Stimulated activated memory B cell treated with anti-CD40 and anti-IgM and Interleukin-4, amounts not matched to agents 10 μg/mL and 1 μg/mL and 100 μg/mL, for 72 hours (primary cell): Measurements from ENCODE around the gene TMPRSS11F.

Experiments
- ATAC-seq: fragments of 150-1000 bp; cut with Tn5 transposase; 2 replicates; pipeline ENCODE4 v1.10.0; 2021
- H3K27ac Mint-ChIP-seq: one replicate; pipeline ENCODE4 v1.8.0; 2022; ENCODE audit warnings: mild to moderate bottlenecking, mixed read lengths
- H3K27me3 Mint-ChIP-seq: one replicate; pipeline ENCODE4 v1.8.0; 2022; ENCODE audit warnings: mixed read lengths
- H3K36me3 Mint-ChIP-seq: one replicate; pipeline ENCODE4 v1.8.0; 2022; ENCODE audit warnings: mixed read lengths
- H3K4me1 Mint-ChIP-seq: one replicate; pipeline ENCODE4 v1.8.0; 2022; ENCODE audit warnings: mixed read lengths
- H3K4me3 Mint-ChIP-seq: one replicate; pipeline ENCODE4 v1.8.0; 2022; ENCODE audit warnings: mild to moderate bottlenecking, moderate library complexity, mixed read lengths
- H3K9me3 Mint-ChIP-seq: one replicate; pipeline ENCODE4 v1.8.0; 2022; ENCODE audit warnings: mixed read lengths

Gene TMPRSS11F

DNA sequence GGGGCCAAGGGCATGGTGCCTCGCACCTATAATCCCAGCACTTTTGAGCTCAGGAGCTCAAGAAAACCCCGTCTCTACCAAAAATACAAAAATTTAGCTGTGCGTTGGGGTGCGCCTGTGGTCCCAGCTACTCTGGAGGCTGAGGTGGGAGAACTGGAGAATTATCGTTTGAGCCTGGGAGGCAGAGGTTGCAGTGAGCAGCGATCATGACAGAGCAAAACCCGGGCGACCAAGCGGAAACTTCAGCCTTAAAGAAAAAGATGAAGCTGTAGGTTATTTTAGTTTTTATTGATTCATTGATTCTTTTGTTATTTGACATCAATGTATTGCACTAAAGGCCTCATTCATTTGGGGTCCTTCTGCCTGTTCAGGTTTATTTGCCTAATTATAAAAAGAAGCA, 5.4 kb downstream of the TMPRSS11F start:
- H3K4me1 Mint-ChIP-seq: no peaks in the 10 kb centered on the region
- no peaks in the 10 kb centered on the region for H3K36me3 Mint-ChIP-seq
- no peak overlapping the region for H3K27ac Mint-ChIP-seq
- no peaks in the 10 kb centered on the region for H3K27me3 Mint-ChIP-seq
- no peaks in the 10 kb centered on the region for H3K9me3 Mint-ChIP-seq
- no peak overlapping the region for H3K4me3 Mint-ChIP-seq
- no peak for ATAC-seq

DNA sequence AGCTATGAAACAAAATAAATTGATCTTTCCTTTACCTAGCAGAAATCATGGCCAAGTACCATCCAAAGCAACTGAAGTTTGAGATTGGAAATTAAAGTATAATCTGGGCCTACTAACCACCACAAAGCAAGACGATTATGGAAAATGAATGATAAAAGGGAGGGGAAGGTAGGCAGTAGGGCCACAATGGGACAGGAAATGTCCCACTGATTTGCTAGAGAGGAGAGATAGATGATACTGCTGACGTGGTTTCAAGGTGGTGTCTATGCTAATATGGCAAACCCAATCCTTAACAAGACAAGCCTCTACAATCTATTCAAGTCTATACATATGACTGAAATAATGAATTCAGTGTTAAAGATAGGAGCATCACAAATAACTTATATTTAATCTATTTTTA, 6.1 kb downstream of the TMPRSS11F start:
- no peak overlapping the region for H3K4me3 Mint-ChIP-seq
- ATAC-seq: no peak
- H3K27me3 Mint-ChIP-seq: no peaks in the 10 kb centered on the region
- H3K36me3 Mint-ChIP-seq: no peaks in the 10 kb centered on the region
- H3K27ac Mint-ChIP-seq: no peak overlapping the region
- no peaks in the 10 kb centered on the region for H3K4me1 Mint-ChIP-seq
- H3K9me3 Mint-ChIP-seq: no peaks in the 10 kb centered on the region

DNA sequence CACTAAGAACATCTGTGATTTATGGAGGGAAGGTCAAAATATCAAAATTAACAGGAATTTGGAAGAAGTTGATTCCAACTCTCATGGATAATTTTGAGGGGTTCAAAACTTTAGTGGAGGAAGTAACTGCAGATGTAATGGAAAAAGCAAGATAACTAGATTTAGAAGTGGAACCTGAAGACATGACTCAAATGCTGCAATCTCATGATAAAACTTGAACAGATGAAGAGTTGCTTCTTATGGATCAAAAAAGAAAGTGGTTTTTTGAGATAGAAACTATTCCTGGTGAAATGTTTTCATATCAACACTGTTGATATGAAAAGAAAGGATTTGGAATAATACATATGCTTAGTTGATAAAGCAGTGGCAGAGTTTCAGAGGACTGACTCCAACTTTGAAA, 9.7 kb downstream of the TMPRSS11F start:
- H3K4me3 Mint-ChIP-seq: no peak overlapping the region
- no peak overlapping the region for H3K27ac Mint-ChIP-seq
- no peak for ATAC-seq
- H3K9me3 Mint-ChIP-seq: peaks cover 3% of the 10 kb centered on the region
- H3K4me1 Mint-ChIP-seq: no peaks in the 10 kb centered on the region
- H3K27me3 Mint-ChIP-seq: no peaks in the 10 kb centered on the region
- H3K36me3 Mint-ChIP-seq: no peaks in the 10 kb centered on the region

DNA sequence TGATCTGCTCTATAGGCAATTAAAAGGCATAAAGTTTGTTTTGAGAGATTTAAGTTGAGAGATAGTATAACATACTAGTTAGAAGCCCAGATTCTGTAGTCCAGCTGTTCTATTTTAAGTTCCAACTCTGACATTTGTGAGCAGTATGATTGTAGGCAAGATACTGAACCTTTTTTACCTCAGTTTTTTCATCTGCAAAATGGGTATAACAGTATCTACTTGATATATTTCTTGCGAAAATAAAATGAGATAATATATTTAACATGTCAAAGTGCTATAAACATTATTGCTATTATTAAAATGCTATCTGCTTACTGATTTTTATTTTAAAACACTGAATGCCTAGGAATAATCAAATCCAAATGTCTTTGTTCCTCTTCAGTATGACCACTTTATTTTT, 19.2 kb downstream of the TMPRSS11F start:
- no peaks in the 10 kb centered on the region for H3K9me3 Mint-ChIP-seq
- no peak for ATAC-seq
- H3K36me3 Mint-ChIP-seq: no peaks in the 10 kb centered on the region
- no peak overlapping the region for H3K27ac Mint-ChIP-seq
- H3K27me3 Mint-ChIP-seq: no peaks in the 10 kb centered on the region
- H3K4me3 Mint-ChIP-seq: no peak overlapping the region
- H3K4me1 Mint-ChIP-seq: no peaks in the 10 kb centered on the region

DNA sequence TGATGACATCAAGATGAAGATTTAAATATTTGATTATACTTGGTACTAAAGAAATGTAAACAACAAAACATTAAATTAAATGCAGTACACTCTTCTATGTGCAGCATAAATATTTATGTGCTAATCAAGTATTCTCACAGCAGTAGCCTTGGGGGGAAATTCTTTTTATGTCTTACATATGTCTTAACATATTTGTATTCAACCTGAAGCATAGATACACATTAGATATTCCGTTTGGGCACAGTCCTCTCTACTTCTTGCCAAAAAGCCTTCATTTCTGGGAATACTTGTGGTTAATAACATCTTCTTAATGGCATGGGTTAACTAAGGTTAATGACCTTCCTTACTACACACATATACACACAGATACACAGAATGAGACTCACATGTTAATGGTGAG, 19.8 kb downstream of the TMPRSS11F start:
- H3K27ac Mint-ChIP-seq: no peak overlapping the region
- H3K36me3 Mint-ChIP-seq: no peaks in the 10 kb centered on the region
- no peak overlapping the region for H3K4me3 Mint-ChIP-seq
- no peak for ATAC-seq
- H3K27me3 Mint-ChIP-seq: no peaks in the 10 kb centered on the region
- no peaks in the 10 kb centered on the region for H3K9me3 Mint-ChIP-seq
- H3K4me1 Mint-ChIP-seq: no peaks in the 10 kb centered on the region

DNA sequence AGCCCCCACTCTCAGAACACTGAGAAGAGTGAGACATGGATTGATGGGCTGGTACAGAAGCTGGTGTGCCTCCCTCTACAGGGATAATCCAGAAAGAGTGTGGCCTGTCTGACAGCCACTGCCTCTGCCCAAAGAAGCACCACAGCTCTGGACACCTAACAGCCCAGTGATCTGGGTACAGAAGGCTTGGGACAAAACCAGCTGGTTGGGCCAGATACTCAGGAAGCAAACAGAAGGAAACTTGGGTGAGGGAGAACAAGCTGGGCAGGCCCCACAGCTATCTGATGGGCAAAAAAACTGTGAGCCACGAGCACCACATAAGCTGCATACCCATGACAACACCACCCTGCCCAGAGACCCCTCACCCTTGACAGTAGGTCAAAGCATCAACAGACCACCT, 46.9 kb downstream of the TMPRSS11F start:
- H3K4me3 Mint-ChIP-seq: no peak overlapping the region
- H3K4me1 Mint-ChIP-seq: no peaks in the 10 kb centered on the region
- no peaks in the 10 kb centered on the region for H3K36me3 Mint-ChIP-seq
- no peaks in the 10 kb centered on the region for H3K27me3 Mint-ChIP-seq
- H3K27ac Mint-ChIP-seq: no peak overlapping the region
- H3K9me3 Mint-ChIP-seq: peaks cover 11% of the 10 kb centered on the region
- peak; percentile 31 for ATAC-seq

DNA sequence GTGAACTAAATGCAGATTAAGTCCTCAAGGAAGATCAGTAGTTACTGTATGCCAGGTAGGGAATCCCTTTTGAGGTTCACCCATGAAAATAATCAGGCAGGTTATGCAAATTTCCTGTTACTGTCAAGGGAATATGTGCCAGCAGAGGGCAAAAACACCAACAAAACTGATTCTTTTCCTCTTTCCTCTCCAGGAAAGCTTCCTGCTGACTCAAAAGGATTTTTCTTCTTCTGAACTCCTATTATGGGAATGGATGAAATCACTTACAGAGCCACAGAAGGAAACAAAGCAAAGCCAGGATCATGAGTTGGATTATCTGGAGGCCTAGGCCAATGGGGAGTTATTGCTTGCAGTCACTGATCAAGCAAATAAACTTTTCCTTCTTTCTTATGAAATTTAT, 49.7 kb downstream of the TMPRSS11F start:
- Mint-ChIP-seq H3K27me3 (no peaks in the 10 kb centered on the region), H3K4me1 (no peaks in the 10 kb centered on the region), H3K36me3 (no peaks in the 10 kb centered on the region), H3K27ac (no peak overlapping the region), H3K4me3 (no peak overlapping the region), H3K9me3 (no peaks in the 10 kb centered on the region)
- ATAC-seq: no peak

DNA sequence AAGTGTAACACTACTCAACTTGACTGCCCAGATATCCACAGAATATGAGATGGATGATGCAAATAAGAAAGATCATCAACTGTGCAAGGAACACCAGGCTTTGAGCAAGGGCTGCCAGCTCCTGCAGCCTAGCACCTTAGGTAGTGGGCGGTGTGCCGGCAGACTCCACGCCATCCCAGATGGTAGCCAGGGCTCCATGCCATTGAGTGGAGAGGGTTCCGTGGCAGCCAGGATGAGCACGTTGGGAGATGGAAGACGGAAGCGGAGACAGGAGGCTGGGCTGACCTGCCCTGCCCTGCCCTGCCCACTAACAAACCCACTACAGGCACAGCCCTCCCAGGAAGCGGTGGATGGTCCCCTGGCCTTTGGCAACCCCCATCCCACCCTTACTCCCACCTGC, 51.9 kb downstream of the TMPRSS11F start:
- H3K36me3 Mint-ChIP-seq: no peaks in the 10 kb centered on the region
- no peak overlapping the region for H3K4me3 Mint-ChIP-seq
- peak; percentile 9 for ATAC-seq
- H3K27me3 Mint-ChIP-seq: no peaks in the 10 kb centered on the region
- no peaks in the 10 kb centered on the region for H3K9me3 Mint-ChIP-seq
- H3K4me1 Mint-ChIP-seq: no peaks in the 10 kb centered on the region
- H3K27ac Mint-ChIP-seq: no peak overlapping the region

DNA sequence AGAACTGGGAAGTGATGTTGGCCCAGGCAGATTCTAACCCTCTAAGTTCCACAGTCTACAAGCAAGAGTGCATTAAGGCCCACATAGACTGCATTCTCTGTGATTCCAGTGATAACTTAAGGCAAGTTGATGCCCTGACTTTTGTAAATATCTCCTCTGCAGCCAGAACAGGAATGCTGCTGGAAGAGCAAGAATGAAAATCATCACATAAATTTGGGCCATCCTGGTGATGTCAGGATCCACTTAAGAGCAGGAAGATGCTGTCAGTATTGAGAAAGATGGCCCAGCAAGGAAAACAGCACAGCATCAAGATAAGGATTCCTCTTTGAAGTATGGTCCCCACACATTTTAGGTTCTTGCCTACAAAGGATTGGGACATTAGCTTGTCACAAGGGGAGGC, 52.4 kb downstream of the TMPRSS11F start:
- H3K4me1 Mint-ChIP-seq: no peaks in the 10 kb centered on the region
- H3K27ac Mint-ChIP-seq: no peak overlapping the region
- no peaks in the 10 kb centered on the region for H3K9me3 Mint-ChIP-seq
- H3K4me3 Mint-ChIP-seq: no peak overlapping the region
- no peak for ATAC-seq
- no peaks in the 10 kb centered on the region for H3K36me3 Mint-ChIP-seq
- H3K27me3 Mint-ChIP-seq: no peaks in the 10 kb centered on the region

DNA sequence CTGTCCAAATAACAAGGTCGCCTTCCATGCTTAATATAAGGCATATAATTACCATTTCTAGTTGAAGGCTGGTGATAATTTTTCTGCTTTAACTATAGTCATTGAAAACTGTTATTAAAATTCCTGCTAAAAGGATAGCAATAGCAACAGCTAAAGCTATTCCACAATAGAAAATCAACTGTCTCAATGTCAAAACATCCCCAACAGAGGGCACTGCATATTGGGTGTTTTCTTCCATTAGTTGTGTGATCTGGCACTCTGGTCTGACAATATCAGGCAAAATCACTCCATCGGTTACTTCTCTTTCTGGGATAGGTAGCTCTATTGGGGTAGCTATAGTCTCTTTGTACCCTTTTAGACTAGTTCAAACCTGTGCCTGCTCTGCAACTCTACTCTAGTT, 53.5 kb downstream of the TMPRSS11F start:
- Mint-ChIP-seq H3K27ac (no peak overlapping the region), H3K4me1 (no peaks in the 10 kb centered on the region), H3K27me3 (no peaks in the 10 kb centered on the region), H3K36me3 (no peaks in the 10 kb centered on the region), H3K9me3 (no peaks in the 10 kb centered on the region), H3K4me3 (no peak overlapping the region)
- ATAC-seq: no peak

DNA sequence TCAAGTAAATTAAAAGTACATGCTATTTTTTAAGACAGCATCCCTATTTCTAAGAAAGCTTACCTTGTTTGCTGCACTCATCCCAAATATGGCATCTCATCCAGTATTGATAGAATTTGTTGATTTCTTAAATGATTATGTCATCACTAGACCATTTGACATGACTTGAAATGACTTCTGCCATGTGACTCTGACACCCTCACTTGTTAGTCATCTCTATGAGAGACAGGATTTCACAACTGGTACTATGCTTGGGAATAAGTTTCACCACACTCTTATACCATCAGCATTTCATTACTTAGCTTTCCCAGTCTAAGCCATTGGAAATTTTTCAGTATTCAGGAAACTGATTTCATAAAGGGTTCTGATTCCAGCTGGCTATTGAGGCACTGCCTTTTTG, 55.3 kb downstream of the TMPRSS11F start:
- Mint-ChIP-seq H3K27me3 (no peaks in the 10 kb centered on the region), H3K9me3 (no peaks in the 10 kb centered on the region), H3K27ac (no peak overlapping the region), H3K4me1 (no peaks in the 10 kb centered on the region), H3K4me3 (no peak overlapping the region), H3K36me3 (no peaks in the 10 kb centered on the region)
- no peak for ATAC-seq

DNA sequence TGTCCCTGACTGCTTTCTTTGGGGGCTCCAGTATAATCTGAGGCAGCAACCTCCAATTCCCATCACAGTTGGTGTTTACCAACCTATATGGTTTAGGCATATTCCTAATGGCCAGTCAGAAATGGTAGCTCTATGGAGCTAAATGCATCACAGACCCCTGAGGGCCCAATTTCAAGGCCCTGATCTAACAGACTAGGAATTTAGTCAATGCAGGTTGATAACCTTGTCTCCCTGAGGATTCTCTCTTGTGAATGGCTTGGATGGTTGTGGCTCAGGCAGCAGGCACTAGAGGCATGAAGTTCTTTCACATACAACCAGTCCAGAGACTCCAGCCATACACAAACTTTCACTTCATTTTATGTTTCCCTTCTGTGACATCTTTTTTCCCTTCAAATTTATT, 59.4 kb downstream of the TMPRSS11F start:
- H3K4me3 Mint-ChIP-seq: no peak overlapping the region

DNA sequence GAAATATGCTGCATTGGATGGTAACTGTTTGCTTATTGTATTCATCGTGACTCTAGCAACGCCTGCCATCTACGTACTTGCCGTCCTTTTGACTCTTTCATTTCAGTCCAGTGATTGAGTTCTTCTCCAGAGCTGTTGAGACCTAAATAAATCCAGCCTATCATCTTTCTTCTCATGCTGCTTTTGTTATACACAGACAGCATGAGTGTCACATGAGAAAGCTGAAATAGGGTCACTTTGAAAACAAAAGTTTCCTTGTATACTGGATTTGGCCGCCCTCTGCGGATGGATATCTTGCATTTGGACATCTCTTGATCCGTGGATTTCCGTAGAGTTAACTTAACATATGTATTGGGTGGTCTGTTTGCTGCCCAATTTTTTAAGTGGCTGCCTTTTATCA, 67.2 kb downstream of the TMPRSS11F start:
- Mint-ChIP-seq H3K27ac (no peak overlapping the region), H3K4me1 (no peaks in the 10 kb centered on the region), H3K4me3 (no peak overlapping the region), H3K27me3 (peaks cover 8% of the 10 kb centered on the region), H3K36me3 (no peaks in the 10 kb centered on the region), H3K9me3 (no peaks in the 10 kb centered on the region)
- no peak for ATAC-seq

More for the DNA sequence above, 59.4 kb downstream of the TMPRSS11F start:
- Mint-ChIP-seq H3K36me3 (no peaks in the 10 kb centered on the region), H3K4me1 (no peaks in the 10 kb centered on the region), H3K27ac (no peak overlapping the region), H3K27me3 (peaks cover 8% of the 10 kb centered on the region), H3K9me3 (no peaks in the 10 kb centered on the region)
- ATAC-seq: no peak

DNA sequence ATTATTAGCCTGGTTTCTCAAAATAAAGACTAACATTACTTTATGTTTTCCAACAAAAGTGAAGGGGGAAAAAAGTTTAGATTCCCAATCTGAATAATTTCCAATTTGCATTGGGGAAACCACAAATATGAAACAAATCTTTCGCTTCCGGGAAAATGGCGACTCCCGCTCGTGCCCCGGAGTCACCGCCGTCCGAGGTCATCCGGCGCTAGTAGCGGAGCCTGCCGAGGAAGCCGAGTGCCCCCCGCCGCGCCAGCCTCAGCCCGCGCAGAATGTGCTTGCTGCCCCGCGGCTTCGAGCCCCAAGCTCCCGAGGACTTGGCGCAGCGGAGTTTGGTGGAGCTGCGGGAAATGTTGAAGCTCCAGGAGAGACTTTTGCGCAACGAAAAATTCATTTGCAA, 91.4 kb downstream of the TMPRSS11F start:
- Mint-ChIP-seq H3K4me1 (no peaks in the 10 kb centered on the region), H3K36me3 (no peaks in the 10 kb centered on the region), H3K27ac (no peak overlapping the region), H3K4me3 (no peak overlapping the region), H3K27me3 (no peaks in the 10 kb centered on the region), H3K9me3 (no peaks in the 10 kb centered on the region)
- ATAC-seq: no peak

DNA sequence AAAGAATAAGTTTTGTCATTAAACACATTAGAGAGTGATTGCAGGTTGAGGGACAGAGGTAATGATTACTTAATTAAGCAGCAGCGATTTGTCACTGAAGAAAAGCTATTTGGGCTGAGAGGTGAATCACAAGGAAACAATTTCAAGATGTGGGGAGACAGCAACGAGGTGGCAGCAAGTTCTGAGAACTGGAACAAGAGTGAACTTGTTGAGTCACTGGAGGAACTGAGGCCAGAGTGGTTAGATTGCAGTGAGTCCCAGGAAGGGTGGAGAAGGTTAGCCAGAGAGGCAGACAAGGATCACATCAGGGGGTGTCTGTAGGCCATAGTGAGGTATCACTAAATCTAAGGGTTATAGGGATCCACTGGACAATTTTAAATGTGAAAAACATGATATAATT, 108.5 kb downstream of the TMPRSS11F start:
- Mint-ChIP-seq H3K4me3 (no peak overlapping the region), H3K9me3 (no peaks in the 10 kb centered on the region), H3K27me3 (no peaks in the 10 kb centered on the region), H3K36me3 (no peaks in the 10 kb centered on the region), H3K4me1 (no peaks in the 10 kb centered on the region), H3K27ac (no peak overlapping the region)
- no peak for ATAC-seq

DNA sequence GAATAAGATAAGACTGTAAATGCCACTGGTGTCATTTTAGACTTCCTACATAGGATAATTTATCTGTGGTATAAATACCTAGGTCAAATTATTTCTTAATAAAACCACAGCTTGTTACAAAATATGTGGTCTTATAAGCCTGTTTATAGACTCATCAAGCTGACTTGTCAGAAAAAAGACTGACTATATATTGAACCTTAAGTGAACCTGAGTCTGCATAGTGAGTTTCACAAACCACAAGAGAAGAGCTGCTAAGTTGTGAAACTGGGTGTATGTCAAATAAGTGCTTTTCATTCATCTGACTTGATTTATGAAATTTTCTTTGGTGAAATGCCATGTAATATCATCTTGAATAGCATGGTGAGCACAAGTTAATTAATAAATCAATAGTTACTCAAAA, 118.0 kb downstream of the TMPRSS11F start:
- no peaks in the 10 kb centered on the region for H3K36me3 Mint-ChIP-seq
- H3K27ac Mint-ChIP-seq: no peak overlapping the region
- H3K4me3 Mint-ChIP-seq: no peak overlapping the region
- no peaks in the 10 kb centered on the region for H3K27me3 Mint-ChIP-seq
- ATAC-seq: no peak
- H3K9me3 Mint-ChIP-seq: no peaks in the 10 kb centered on the region
- no peaks in the 10 kb centered on the region for H3K4me1 Mint-ChIP-seq
